ENCODE data around the gene DCBLD2.

DCBLD2 gene

GRCh38 chr3:98746882-98747281 is 154.6 kb downstream of the DCBLD2 start:
- H3K27ac ChIP-seq, result no peak overlapping the region
- no peak overlapping the region for H3K4me3 ChIP-seq

GRCh38 chr3:98746122-98746521 is 155.4 kb downstream of the DCBLD2 start:
- H3K4me3 ChIP-seq, result no peak overlapping the region
- no peak overlapping the region for H3K27ac ChIP-seq
